ENCODE measurements around the gene PFKFB3.

DNA sequence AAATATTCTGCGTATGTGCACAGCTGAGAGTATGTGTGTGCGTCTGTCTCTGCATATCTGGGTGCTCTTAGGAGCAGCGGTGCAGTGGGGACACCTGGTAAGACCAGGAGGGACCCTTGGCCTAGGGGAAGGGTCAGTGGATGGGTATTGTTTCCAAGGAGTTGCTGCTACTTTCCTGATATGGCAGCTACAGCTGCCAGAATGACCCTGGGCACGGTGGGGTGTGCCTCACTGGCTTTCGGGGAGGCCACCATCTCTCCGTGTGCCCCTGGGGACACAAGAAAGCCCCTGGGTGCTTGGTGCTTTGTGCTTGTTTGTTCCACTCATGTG, 8.6 kb downstream of the PFKFB3 start:
- TF ChIP-seq, protein P1, sequence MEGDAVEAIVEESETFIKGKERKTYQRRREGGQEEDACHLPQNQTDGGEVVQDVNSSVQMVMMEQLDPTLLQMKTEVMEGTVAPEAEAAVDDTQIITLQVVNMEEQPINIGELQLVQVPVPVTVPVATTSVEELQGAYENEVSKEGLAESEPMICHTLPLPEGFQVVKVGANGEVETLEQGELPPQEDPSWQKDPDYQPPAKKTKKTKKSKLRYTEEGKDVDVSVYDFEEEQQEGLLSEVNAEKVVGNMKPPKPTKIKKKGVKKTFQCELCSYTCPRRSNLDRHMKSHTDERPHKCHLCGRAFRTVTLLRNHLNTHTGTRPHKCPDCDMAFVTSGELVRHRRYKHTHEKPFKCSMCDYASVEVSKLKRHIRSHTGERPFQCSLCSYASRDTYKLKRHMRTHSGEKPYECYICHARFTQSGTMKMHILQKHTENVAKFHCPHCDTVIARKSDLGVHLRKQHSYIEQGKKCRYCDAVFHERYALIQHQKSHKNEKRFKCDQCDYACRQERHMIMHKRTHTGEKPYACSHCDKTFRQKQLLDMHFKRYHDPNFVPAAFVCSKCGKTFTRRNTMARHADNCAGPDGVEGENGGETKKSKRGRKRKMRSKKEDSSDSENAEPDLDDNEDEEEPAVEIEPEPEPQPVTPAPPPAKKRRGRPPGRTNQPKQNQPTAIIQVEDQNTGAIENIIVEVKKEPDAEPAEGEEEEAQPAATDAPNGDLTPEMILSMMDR (IDR thresholded peaks at IDR 0.05), result no peak
- TF ChIP-seq POLR2A (IDR thresholded peaks at IDR 0.05), result no peak
- no peak for TF ChIP-seq POLR2AphosphoS5 (IDR thresholded peaks at IDR 0.05; ENCODE audit: insufficient read depth in 1 of 2, low read depth in 1 of 2)

All from vagina (tissue), 2 donors.